SU-DHL-6 (cell line): Measurements from ENCODE around the gene PITPNC1.

ENCODE experiments used
- EZH2phosphoT487 ChIP-seq: fragments of 200-600 bp; sonication (generic), shearing (Covaris generic); conservative IDR thresholded peaks from 2 replicates; pipeline ENCODE4 v1.6.1; 2018; ENCODE audit warnings: mild to moderate bottlenecking, antibody characterized with exemption, low read length, moderate library complexity, mixed read lengths
- TF ChIP-seq, protein P1 (sequence below): fragments of 200-600 bp; sonication (generic); IDR thresholded peaks from one replicate; pipeline ENCODE4 v1.5.1; 2017; ENCODE audit warnings: antibody characterized with exemption, mild to moderate bottlenecking, low read length, moderate library complexity; ENCODE audit not compliant: insufficient read depth, poor library complexity, severe bottlenecking

DNA sequence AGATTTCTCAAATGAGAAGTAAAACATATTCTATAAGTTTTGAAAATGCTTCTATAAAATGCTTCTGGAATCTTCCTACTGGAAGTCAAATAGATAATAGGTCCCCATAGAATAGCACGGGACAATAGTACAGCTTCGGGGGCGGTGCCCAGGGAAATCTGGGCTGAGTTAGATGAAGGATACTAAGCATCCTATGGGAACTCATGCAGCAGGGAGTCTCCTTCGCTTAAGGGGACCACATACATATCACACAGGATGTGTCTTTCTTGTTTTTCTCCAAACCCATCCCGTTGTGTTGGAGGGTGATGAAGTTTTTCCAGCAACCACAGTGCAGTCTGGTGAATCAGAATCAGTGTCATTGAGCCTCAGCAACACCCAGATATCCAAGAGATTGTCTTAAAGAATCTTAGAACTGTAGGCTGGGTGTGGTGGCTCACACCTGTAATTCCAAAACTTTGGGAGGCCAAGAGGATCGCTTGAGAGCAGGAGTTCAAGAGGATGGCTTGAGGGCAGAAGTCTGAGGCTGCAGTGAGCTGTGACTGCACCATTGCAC is 84.2 kb downstream of the PITPNC1 start:
- no peak for TF ChIP-seq EZH2phosphoT487
- TF ChIP-seq, protein P1, sequence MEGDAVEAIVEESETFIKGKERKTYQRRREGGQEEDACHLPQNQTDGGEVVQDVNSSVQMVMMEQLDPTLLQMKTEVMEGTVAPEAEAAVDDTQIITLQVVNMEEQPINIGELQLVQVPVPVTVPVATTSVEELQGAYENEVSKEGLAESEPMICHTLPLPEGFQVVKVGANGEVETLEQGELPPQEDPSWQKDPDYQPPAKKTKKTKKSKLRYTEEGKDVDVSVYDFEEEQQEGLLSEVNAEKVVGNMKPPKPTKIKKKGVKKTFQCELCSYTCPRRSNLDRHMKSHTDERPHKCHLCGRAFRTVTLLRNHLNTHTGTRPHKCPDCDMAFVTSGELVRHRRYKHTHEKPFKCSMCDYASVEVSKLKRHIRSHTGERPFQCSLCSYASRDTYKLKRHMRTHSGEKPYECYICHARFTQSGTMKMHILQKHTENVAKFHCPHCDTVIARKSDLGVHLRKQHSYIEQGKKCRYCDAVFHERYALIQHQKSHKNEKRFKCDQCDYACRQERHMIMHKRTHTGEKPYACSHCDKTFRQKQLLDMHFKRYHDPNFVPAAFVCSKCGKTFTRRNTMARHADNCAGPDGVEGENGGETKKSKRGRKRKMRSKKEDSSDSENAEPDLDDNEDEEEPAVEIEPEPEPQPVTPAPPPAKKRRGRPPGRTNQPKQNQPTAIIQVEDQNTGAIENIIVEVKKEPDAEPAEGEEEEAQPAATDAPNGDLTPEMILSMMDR, result no peak
